HG02571 (cell line): Measurements from ENCODE around the gene MRPL33.

Experiments used
- ATAC-seq: cut with Tn5 transposase; IDR thresholded peaks from one replicate; pipeline ENCODE4 v1.9.1; 2021; ENCODE audit warnings: mild to moderate bottlenecking, moderate library complexity; ENCODE audit not compliant: unreplicated experiment

The MRPL33 gene

DNA sequence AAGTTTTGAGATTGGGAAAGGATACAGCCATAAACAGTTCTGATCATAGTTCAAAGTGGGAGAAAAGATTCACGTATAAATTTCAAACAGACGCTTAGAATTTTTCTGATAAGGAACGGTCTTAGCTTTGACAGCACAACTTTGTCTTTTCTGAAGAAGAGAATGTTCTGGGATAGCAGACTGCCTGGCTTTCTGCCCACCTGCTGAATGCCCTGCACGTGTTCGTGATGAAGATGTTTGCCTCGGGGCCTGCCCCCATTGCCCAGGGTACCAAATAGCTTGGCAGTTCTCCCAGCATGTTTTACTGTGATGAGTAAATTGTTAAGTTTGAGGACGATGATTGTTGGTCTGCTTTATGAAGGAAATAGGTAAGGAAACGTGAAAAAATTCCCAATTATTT lies 4.6 kb downstream of the MRPL33 start:
- ATAC-seq = no peak

DNA sequence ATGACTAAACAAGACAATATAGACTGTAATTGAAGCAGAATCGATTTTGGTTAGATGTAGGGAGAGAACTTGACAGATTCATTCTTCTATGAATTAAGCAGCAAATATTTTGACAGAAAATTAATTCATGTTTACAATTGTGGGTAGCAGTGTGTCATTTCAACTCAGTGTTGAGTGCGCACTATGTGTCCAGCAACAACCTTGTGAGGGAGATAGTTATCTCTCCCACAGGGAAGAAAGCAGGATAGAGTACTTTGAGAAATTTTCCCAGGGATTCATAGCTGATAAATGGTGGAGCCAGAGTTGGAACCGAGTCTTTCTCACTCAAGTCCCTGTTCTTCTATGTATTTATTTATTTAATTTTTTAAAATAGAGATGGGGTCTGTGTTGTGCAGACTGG lies 5.2 kb downstream of the MRPL33 start:
- no peak for ATAC-seq

DNA sequence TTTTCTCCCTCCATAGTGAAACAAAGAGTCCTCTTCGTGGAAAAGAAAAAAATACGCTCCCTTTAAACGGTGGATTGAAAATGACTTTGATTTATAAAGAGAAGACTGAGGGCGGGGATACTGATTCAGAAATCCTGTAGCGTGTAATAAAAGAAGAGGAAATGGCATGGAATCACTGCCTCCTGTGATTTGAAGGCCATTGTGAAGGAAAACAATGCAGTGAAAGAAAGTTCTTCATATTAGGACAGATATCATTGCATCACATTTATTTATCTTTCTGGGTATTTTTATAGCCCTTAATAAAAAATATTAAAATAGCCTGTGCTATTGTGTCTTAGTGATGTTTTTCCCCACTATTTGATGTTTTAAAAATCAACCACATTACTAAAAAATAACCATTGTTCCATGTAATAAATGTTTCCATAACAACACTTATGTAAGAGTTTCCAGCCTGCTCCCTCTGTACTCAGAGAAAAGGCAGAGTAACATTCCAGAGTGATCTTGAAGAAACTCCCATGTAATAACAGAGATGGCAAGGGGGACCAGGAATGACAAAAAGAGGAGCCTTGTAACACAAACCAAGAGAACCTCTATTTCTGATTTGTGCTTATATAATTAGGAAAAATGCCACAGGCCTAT lies 8.0 kb downstream of the MRPL33 start:
- no peak for ATAC-seq

DNA sequence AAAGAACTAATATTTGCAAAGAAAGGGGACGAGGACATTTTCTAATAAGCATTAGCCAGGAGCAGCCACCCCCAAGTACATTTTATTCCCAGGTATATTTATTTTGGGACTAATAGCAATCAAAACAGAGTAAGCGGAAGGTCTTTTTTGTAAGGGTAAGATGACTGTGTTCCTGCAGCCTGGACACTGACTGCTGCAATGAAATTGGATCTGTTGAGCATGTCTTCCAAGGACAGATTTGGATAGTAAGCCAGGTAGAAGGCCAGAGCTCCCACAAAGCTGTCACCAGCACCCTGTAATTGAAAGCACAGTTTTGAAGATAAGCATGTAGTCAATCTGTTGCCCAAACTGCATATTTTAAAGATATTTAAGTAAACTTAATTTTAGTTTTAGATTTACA lies 10.0 kb downstream of the MRPL33 start:
- ATAC-seq = no peak

DNA sequence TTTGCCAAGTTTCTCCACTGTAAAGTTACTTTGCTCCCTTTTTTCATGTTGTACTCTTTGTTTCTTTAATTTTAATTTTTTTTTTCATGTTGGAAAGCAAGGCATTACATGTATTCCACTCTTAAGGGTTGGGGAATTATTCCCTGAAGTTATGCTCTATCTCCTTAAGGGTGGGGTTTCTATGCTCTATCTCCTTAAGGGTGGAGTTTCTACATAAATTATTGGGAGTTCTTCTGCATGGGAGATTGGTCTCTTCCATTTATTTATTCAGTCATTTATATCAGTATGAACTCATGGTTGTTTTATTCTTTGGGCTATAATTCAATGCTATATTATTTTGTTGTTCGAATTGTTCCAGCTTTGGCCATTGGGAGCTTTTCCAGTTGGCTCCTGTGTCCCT lies 11.2 kb downstream of the MRPL33 start:
- ATAC-seq = no peak

DNA sequence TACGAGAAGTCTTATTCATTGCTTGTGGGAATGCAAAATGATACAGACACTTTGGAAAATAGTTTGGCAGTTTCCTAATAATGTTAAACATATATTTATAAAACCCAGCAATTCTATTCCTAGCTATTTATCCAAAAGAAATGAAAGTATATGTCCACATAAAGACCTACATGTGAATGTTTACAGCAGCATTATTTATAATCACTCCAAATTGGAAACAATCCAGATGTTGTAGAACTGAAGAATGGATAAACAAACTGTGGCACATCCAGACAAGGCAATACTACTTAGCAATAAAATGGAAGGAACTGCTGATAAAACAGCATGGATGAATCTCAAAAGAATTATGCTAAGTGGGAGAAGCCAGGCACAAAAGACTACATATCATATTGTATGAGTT lies 19.3 kb downstream of the MRPL33 start:
- no peak for ATAC-seq

DNA sequence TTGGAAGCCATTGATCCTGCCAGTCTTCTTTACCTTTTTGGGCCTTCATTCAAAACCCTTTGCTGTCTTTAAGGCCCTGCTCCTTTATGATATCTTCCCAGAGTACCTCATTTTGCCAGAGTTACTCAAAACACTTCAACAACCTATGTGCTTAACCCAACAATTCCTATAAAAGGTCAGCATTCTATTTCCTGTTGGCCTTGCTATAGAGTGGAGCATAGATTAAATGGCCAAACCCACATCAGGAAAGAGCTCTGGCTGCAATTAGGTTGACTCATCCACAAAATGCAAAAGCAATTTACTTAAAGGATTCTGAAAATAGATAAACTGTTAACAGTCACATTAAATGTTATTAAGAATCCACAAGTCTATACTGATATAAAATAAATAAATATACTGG lies 21.2 kb downstream of the MRPL33 start:
- ATAC-seq = no peak

DNA sequence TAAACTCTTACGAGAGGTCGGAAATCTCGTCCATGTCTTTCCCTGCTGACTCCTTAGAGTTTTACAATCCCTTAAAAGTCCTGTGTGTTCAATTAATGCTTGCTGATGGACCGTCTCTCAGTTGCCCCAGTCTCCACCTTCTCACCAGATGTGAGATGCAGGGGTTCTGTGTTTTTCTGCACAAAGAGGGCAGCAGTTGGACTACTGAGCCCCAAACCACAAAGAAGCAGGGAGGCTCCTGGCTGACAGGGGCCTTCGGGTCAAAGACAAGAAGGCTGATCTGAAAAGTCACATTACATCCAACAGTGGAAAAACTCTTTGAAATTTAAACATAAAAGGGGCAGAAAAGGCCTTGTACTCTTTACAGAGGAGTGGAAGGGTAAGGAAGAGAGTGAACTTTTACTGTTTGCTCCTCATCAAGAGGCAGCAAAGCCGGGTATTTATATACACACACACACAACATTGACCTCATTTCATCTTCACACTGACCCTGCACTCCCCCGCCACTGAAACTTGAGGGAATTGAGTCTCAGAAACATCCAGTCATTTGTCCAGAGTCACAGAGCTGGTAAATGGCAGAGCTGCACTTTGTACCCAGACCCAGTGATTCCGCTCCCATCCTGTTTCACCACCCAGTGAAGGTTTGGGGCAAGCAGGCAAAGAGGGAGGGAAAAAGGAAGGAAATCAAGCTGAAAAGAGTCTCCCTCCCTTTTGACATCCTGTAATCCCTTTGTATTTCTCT lies 23.7 kb downstream of the MRPL33 start:
- ATAC-seq = no peak

DNA sequence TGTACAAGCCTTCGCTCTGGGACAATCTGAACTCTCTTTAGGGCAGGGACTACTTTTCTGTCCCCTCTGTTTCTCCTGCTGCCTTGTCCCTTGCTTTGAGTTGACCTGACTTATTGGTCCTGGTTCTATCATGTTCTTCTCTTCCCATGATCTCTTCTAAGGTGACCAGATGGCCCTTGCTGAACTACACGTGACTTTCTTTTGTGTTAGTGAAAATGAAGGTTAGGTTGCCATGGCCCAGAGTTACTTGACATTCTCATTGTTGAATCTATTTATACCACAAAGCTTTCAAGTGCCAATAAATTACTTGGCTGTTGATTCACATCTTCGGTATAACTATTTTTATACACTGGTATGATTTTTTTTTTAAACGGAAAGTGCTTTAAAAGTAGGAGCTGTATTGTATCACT lies 24.4 kb downstream of the MRPL33 start:
- ATAC-seq = no peak

DNA sequence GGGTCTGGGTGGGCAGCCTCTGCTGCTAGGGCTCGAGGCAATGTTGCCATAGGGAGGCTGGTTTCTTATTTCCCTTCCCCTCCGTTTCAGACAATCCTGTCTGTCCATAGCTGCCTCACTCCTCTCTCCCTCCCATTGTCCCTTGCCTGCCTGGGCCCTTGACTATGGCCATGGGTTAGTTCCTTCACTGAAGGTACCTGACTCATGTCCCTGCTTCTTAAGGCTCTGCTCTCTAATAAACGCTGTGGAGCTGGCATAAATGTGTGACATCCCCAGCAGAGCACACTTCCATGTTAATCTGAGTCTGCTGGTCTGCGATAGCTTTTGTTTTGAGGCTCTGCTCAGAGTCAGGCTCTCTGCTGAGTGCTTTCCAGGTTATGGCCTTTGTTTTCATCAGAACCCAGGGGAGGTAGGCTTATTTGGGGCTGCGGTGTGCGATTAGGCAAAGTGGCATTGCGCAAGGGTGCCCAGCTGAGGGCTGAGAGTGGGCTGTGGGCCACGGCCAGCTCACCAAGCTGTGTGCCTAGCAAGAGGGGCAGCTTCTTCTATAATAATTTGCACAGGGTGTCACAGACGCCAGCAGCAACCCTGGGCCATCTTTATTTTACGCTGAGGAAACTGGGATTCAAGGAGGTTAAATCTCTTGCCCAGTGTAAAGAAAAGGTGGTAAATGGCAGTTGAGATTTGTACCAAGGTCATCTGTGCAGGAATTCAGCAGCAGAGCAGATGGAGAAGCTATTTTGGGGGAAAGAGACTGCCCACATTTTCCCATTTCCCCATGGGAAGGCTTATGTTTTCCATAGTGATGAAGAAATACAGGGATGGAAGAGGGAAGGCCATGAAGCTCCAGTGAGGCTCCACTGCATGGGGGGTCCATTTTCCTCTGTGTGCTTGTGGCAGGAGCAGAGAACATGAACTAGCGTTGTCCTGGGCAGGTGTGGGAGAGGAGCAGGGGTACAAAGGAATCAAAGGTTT lies 25.6 kb downstream of the MRPL33 start:
- no peak for ATAC-seq

DNA sequence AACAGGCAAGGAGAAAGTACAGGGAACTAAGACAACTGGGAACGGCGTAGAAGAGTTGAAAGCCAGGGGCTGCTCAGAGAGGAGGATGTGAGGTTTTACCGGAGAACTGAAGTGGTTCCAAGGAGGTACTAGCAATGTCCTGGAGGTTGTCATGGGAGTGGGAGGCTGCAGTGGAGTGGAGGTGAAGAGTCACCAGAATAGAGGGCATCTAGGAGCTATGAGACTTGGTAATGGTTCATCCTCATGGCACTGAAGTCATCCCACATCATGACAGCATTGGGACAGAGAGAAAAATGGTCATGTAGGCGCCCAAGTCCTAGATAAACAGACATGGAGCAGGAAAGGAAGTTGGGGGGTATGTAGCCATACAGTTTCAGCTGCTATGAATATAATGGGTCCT lies 26.3 kb downstream of the MRPL33 start:
- no peak for ATAC-seq

DNA sequence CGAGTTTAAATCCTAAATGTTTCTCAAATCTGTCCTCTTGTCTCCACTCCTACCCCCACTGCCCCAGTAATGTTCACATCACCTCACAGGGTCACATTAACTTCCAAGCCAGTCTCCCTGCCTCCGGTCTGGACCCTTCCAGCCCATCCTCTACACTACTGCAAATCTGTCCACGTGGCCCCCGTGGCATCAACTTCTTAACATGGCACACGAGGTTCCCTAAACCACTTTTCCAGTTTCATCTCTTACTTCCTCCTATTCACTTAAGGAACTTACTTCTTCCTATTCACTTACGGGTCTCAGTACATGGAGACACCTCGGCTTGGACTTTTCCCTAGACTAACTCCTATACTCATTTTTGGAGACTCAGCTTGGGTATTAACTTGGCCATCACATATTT lies 27.0 kb downstream of the MRPL33 start:
- ATAC-seq = no peak

DNA sequence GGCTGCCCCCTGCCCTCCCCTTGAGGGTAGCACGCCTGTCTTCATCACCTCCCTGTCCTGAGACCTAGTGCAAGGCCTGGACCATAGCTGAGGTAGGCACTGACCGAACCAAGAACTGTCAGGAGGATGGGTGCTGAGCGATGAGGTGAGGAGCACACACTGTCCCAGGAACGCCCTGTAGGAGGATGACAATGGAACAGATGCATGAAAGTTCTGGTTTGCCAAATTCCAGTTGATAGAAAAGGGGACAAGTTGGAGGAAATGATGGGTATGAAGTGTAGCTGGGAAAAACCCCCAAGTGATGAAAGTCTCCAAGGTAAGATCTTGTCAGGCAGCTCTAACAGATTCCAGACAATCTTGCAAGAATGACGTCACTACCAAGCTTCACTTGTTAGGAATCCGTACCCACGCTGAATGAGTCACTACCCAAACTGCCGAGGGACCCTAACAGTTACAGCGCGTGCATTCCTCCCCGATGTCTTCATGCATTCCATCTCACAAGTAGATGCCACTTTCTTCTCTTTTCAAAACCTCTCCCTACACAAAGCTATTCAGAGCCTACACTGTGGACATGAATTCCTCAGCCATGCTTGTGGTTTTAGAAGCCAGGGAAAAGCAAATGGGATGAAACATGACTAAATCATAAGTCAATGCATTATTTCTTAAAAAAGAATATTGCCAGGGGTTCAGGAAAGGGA lies 27.6 kb downstream of the MRPL33 start:
- no peak for ATAC-seq

DNA sequence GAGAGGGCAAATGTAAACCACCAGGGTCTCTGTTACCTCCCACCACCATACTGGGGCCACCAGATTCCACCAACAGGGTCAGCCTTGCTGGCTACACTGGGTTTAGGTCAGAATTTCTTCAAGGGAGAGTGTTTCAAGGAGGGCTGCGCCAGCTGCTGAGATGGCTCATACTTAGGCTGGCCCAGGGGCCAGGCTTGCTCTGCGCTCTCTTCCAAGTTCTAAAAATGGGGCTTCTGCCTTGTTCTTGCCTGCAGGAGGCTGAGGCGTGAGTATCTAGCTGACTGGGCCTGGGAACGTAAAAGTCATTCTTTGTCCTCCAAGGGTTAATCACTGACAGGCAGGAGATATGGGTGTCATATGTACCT lies 28.1 kb downstream of the MRPL33 start:
- no peak for ATAC-seq

DNA sequence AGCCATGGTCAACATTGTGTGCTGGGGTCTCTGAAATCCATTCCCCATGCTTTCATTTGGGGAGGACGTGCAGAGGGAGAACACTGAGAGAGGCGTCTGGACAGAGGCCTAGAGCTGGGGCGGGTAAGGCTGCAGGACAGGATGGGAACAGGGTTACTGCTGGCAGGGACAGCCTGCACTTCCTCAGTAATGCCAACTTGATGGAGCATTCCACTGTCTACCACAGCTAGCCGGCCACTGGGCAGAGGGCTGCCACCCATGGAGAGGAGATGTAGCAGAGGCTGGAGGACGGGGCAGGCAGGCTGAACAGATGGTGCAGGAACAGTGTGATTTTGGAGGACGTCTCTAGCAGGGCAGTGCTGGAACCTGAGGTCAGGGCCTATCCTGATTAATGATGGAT lies 29.3 kb downstream of the MRPL33 start:
- ATAC-seq = no peak

DNA sequence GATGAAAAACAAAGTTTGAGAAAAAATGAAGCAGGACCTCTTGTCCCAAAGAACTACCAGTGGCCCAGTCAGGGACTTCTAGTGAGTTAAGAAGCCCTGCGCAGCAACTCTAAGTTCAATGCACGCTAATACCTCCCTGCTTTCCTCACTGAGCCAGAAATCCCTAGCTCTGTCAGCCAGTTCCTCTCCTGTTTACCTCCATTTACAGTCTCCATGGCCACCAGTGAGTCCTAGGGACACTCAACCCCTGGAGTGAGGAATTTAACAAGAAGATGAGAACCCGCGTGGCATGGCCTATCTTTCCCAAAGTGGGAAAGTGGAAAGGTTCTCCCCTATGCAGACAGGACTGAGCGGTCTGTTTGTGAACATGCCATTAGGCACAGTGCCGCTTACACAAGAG lies 31.0 kb downstream of the MRPL33 start:
- no peak for ATAC-seq

DNA sequence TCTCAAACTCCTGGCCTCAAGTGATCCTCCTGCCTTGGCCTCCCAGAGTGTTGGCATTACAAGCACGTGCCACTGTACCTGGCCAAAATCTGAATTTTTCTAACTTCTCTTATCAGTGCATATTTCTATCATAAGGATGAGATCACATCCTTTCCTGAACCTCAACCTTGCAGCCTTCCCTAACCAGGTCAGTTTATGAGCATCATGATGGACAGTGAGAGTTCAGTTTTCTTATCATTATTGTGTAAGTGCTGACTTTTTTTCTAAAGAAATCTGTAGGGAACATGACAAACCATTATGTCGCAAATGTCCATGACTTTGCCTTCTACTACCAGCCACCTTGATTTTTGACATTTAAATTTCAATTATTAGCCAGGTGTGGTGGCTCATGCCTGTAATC lies 31.5 kb downstream of the MRPL33 start:
- no peak for ATAC-seq

DNA sequence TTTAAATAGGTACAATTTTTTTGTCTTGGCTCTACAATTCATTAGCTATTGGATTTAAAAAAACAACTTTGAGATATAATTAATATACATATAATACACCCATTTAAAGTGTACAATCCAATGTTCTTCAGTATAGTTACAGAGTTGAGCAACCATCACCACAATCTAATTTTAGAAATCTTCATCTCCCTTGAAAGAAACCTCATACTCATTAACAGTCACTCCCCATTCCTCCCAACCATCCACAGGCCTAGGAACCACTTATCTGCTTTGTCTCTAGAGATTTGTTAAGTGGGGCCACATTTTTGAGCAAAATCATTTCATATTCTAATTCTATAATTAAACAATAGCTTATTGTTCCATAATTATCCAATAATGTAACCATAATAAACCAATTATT lies 32.6 kb downstream of the MRPL33 start:
- ATAC-seq = no peak

DNA sequence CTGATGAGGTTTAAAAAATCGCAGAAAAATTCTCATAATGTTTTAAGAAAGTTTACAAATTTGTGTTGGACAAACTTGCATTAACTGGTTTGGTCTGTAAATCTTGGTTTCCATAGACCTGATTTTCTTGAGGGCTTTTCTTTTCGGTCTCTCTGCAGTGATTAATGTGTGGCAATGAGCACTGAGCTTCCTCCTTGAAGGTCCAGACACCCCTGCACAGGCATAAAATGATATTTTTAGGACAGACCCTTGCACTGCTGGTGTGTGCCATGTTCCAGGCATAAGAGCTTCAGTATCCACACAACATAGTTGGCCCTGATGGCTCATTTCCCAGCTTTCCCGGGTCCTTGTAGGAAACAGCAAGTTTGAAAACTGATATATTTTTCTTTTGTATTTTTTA lies 33.7 kb downstream of the MRPL33 start:
- ATAC-seq = no peak

DNA sequence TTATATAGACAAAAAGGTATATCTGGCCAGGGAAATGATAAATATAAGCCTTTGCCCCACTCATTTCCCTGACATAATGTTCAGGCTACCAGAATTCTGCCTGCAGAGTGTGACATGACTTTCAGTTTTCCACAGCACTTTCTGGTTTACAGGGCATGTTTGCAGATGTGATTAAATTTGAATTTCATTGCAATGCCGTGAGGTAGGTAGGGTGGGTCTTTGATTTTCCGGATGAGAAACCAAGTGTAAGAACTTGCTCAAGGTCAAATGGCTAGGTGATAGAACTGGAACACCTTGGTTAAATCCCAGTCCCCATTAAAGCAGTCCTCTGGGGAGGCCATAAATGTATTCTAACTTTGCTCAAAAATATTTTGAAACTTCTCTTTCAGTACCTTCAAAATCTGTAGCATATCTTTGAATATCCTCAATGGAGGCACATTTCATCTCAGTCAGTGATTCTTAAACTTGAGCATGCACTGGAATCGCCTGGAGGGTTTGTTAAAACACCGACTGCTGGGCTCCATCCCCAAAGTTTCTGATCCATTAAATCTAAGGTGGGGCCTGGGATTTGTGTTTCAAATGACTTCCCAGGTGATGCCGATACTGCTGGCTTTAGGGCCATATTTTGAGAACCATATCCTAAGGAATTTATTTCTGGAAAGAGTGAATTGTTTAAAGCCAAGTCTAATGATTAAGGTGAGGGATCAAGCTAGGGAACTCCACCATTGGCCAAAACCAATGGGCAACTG lies 35.0 kb downstream of the MRPL33 start:
- ATAC-seq = no peak

DNA sequence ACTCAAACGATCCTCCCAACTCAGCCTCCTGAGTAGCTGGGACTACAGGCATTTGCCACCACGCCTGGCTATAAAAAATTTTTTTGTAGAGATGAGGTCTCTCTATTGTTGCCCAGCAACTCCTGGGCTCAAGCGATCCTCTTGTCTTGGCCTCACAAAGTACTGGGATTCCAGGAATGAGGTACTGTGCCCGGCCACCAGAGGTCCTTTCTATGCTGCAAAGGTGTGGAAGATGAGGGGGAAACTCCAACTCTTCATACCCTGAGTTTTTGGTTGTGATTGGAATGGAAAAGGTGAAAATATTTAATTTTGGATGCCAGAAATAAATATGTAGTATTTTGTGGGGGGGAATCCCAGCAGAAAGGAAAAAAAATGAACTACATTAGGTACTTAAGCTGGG lies 36.0 kb downstream of the MRPL33 start:
- no peak for ATAC-seq
